Measurements from ENCODE around the gene CAMK4. TPM values are rescaled to one million over a fixed set of nuclear protein-coding genes. Genes with fewer than 3 reads are reported as not detected.

Gene CAMK4
- total RNA-seq, 1 donor from 2014 or later, result 33.7 TPM

GRCh38 chr5:111243318-111243717 lies 19.1 kb downstream of the CAMK4 start:
- H3K4me3 Mint-ChIP-seq (ENCODE audit: unreplicated experiment), result no peak overlapping the region
- TF ChIP-seq CTCF (IDR thresholded peaks at IDR 0.05; ENCODE audit: partially characterized antibody, unreplicated experiment), result no peak
- H3K4me1 Mint-ChIP-seq (ENCODE audit: low read depth, unreplicated experiment), result peaks cover 14% of the 10 kb centered on the region
- H3K36me3 Mint-ChIP-seq (ENCODE audit: unreplicated experiment), result no peaks in the 10 kb centered on the region
- H3K9me3 Mint-ChIP-seq (ENCODE audit: unreplicated experiment), result no peaks in the 10 kb centered on the region
- DNase-seq, result no peak
- no peaks in the 10 kb centered on the region for H3K27me3 Mint-ChIP-seq (ENCODE audit: unreplicated experiment)
- no peak overlapping the region for H3K27ac Mint-ChIP-seq (ENCODE audit: unreplicated experiment)

GRCh38 chr5:111245654-111246053 lies 21.5 kb downstream of the CAMK4 start:
- no peak for TF ChIP-seq CTCF (IDR thresholded peaks at IDR 0.05; ENCODE audit: partially characterized antibody, unreplicated experiment)
- peaks cover 22% of the 10 kb centered on the region for H3K4me1 Mint-ChIP-seq (ENCODE audit: low read depth, unreplicated experiment)
- no peaks in the 10 kb centered on the region for H3K36me3 Mint-ChIP-seq (ENCODE audit: unreplicated experiment)
- peaks cover 2% of the 10 kb centered on the region for H3K27me3 Mint-ChIP-seq (ENCODE audit: unreplicated experiment)
- H3K27ac Mint-ChIP-seq (ENCODE audit: unreplicated experiment), result no peak overlapping the region
- peaks cover 1% of the 10 kb centered on the region for H3K9me3 Mint-ChIP-seq (ENCODE audit: unreplicated experiment)
- no peak for DNase-seq
- H3K4me3 Mint-ChIP-seq (ENCODE audit: unreplicated experiment), result no peak overlapping the region

- H3K4me3 Mint-ChIP-seq (ENCODE audit: unreplicated experiment), result no peak overlapping the region
- TF ChIP-seq CTCF (IDR thresholded peaks at IDR 0.05; ENCODE audit: partially characterized antibody, unreplicated experiment), result no peak
- H3K27me3 Mint-ChIP-seq (ENCODE audit: unreplicated experiment), result peaks cover 2% of the 10 kb centered on the region
- H3K4me1 Mint-ChIP-seq (ENCODE audit: low read depth, unreplicated experiment), result peaks cover 22% of the 10 kb centered on the region
- no peak for DNase-seq
- peaks cover 1% of the 10 kb centered on the region for H3K9me3 Mint-ChIP-seq (ENCODE audit: unreplicated experiment)
- H3K27ac Mint-ChIP-seq (ENCODE audit: unreplicated experiment), result no peak overlapping the region
- H3K36me3 Mint-ChIP-seq (ENCODE audit: unreplicated experiment), result no peaks in the 10 kb centered on the region
Measured at GRCh38 chr5:111246459-111246858, 22.3 kb downstream of the CAMK4 start.

GRCh38 chr5:111248571-111248970 lies 24.4 kb downstream of the CAMK4 start:
- H3K4me3 Mint-ChIP-seq (ENCODE audit: unreplicated experiment), result peak overlapping the region; percentile 23
- no peaks in the 10 kb centered on the region for H3K36me3 Mint-ChIP-seq (ENCODE audit: unreplicated experiment)
- DNase-seq, result no peak
- no peak for TF ChIP-seq CTCF (IDR thresholded peaks at IDR 0.05; ENCODE audit: partially characterized antibody, unreplicated experiment)
- peaks cover 6% of the 10 kb centered on the region for H3K9me3 Mint-ChIP-seq (ENCODE audit: unreplicated experiment)
- H3K27me3 Mint-ChIP-seq (ENCODE audit: unreplicated experiment), result peaks cover 4% of the 10 kb centered on the region
- peaks cover 32% of the 10 kb centered on the region for H3K4me1 Mint-ChIP-seq (ENCODE audit: low read depth, unreplicated experiment)
- H3K27ac Mint-ChIP-seq (ENCODE audit: unreplicated experiment), result peak overlapping the region; percentile 70

GRCh38 chr5:111251921-111252320 lies 27.7 kb downstream of the CAMK4 start:
- peaks cover 6% of the 10 kb centered on the region for H3K9me3 Mint-ChIP-seq (ENCODE audit: unreplicated experiment)
- peak overlapping the region; percentile 54 for H3K27ac Mint-ChIP-seq (ENCODE audit: unreplicated experiment)
- peaks cover 2% of the 10 kb centered on the region for H3K36me3 Mint-ChIP-seq (ENCODE audit: unreplicated experiment)
- no peak for DNase-seq
- H3K4me1 Mint-ChIP-seq (ENCODE audit: low read depth, unreplicated experiment), result peaks cover 47% of the 10 kb centered on the region
- no peak for TF ChIP-seq CTCF (IDR thresholded peaks at IDR 0.05; ENCODE audit: partially characterized antibody, unreplicated experiment)
- no peak overlapping the region for H3K4me3 Mint-ChIP-seq (ENCODE audit: unreplicated experiment)
- H3K27me3 Mint-ChIP-seq (ENCODE audit: unreplicated experiment), result peaks cover 4% of the 10 kb centered on the region

All from glutamatergic neuron (in vitro differentiated cells).